PC-3 (cell line): Measurements from ENCODE around the gene ASCL1. TPM values are rescaled to one million over a fixed set of nuclear protein-coding genes. Genes with fewer than 3 reads are reported as not detected.

Source experiments
- ATAC-seq: fragments of 200-7000 bp; cut with Tn5 transposase; 2 replicates; pipeline ENCODE4 v1.9.1; 2020; ENCODE audit warnings: mild to moderate bottlenecking, moderate library complexity
- BruUV-seq: library from RNA; stranded (reverse); fragments of 400-500 nt; replicated peaks from 2 replicates; lab custom pipeline; 2021; lab: Mats Ljungman, UMichigan
- CTCF ChIA-PET: fragments of 300-600 bp; sonication (Branson Sonifier 250); formaldehyde crosslinking; loops from one replicate; lab custom pipeline; 2022; ENCODE audit warnings: antibody characterized with exemption; lab: Charles Lee
- POLR2A ChIA-PET: fragments of 300-600 bp; sonication (Branson Sonifier 250); formaldehyde crosslinking; loops from one replicate; lab custom pipeline; 2022; ENCODE audit warnings: antibody characterized with exemption; ENCODE audit not compliant: unreplicated experiment; lab: Charles Lee
- DNase-seq: peaks from one replicate; pipeline ENCODE4 v3.0.0-alpha.2; 2015
- H2AFZ ChIP-seq: fragments of 300-600 bp; sonication (generic); 2 replicates; pipeline ENCODE4 v1.6.0; 2016; ENCODE audit warnings: antibody characterized with exemption, low read length
- H3F3A ChIP-seq: fragments of 300-600 bp; sonication (generic); one replicate; pipeline ENCODE4 v1.6.0; 2017; ENCODE audit warnings: antibody characterized with exemption, low read length, control low read depth, mild to moderate bottlenecking; ENCODE audit not compliant: unreplicated experiment
- H3K27ac ChIP-seq: fragments of 300-600 bp; sonication (generic); 2 replicates; pipeline ENCODE4 v1.5.1; 2016; ENCODE audit warnings: mild to moderate bottlenecking, low read length
- H3K27me3 ChIP-seq: fragments of 300-600 bp; sonication (generic); 2 replicates; pipeline ENCODE4 v1.6.1; 2016; ENCODE audit warnings: low read length, mixed read lengths
- H3K36me3 ChIP-seq: fragments of 300-600 bp; sonication (generic); 2 replicates; pipeline ENCODE4 v1.6.1; 2016; ENCODE audit warnings: low read depth, mixed run types, low read length, mixed read lengths
- H3K4me1 ChIP-seq: fragments of 300-600 bp; sonication (generic); 2 replicates; pipeline ENCODE4 v1.5.1; 2016; ENCODE audit warnings: low read length; ENCODE audit not compliant: insufficient read depth
- H3K4me2 ChIP-seq: fragments of 300-600 bp; sonication (generic); 2 replicates; pipeline ENCODE4 v1.6.0; 2016; ENCODE audit warnings: low read length
- H3K4me3 ChIP-seq: fragments of 300-600 bp; sonication (generic); 2 replicates; pipeline ENCODE4 v1.5.1; 2016; ENCODE audit warnings: mild to moderate bottlenecking, low read length, mixed read lengths
- H3K79me2 ChIP-seq: fragments of 300-600 bp; sonication (generic); 2 replicates; pipeline ENCODE4 v1.6.1; 2017; ENCODE audit warnings: low read length, mixed read lengths
- H3K9ac ChIP-seq: fragments of 300-600 bp; sonication (generic); 2 replicates; pipeline ENCODE4 v1.6.0; 2016; ENCODE audit warnings: mild to moderate bottlenecking, low read length
- H3K9me2 ChIP-seq: fragments of 300-600 bp; sonication (generic); replicated peaks from 2 replicates; pipeline ENCODE4 v1.6.1; 2016; ENCODE audit warnings: mixed run types, low read length, mixed read lengths
- H3K9me3 ChIP-seq: fragments of 300-600 bp; sonication (generic); 2 replicates; pipeline ENCODE4 v1.6.1; 2016; ENCODE audit warnings: low read length, mixed read lengths
- H4K20me1 ChIP-seq: fragments of 300-600 bp; sonication (generic); 2 replicates; pipeline ENCODE4 v1.6.1; 2016; ENCODE audit warnings: low read length, mixed read lengths
- EZH2 ChIP-seq: fragments of 300-600 bp; sonication (generic); IDR thresholded peaks from one replicate; pipeline ENCODE4 v1.6.1; 2017; ENCODE audit warnings: antibody characterized with exemption, mild to moderate bottlenecking, low read length; ENCODE audit not compliant: unreplicated experiment
- EZH2phosphoT487 ChIP-seq: fragments of 300-600 bp; sonication (generic); IDR thresholded peaks from 2 replicates; pipeline ENCODE4 v1.6.1; 2018; ENCODE audit warnings: mild to moderate bottlenecking, antibody characterized with exemption, low read length, borderline replicate concordance
- intact Hi-C: fragments of 100-400 bp; cut with micrococcal nuclease; formaldehyde crosslinking; loops from 2 replicates; pipeline ENCODE4 v1.9.0; 2023
- total RNA-seq: library from RNA; depleted of rRNA; stranded (reverse); fragments of >200 nt; gene quantifications from 2 replicates; pipeline ENCODE4 v1.2.3, GENCODE V29; 2014
- TF ChIP-seq, protein P1 (sequence below): fragments of 300-600 bp; sonication (generic); conservative IDR thresholded peaks from 2 replicates; pipeline ENCODE4 v1.5.1; 2017; ENCODE audit warnings: antibody characterized with exemption, low read depth, mild to moderate bottlenecking, low read length

Gene ASCL1
- total RNA-seq, 1 experiment from 2014 or later: not detected

DNA sequence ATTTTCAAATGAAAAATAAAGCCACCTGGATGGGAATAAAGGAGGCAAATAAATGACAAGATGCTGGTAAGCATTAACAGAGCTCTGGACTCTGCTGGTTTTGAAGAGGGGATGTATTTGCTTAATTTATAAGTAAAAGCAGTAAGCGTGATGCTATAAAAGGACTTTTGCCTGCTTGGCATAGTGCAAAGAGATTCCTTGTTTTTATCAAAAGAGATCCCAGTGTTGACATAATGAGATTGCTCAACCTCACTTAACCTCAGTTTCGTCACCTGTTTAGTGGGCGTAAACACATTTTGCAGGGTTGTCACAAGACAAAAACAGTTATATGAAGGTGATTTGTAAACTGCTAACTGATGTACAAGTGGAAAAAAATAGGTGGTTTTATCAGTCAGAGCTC, 13.8 kb downstream of the ASCL1 start:
- H3K79me2 ChIP-seq: no peaks in the 10 kb centered on the region
- H2AFZ ChIP-seq: no peak overlapping the region
- CTCF ChIA-PET: no interaction called here
- no peak overlapping the region for H3K27ac ChIP-seq
- H3K9me3 ChIP-seq: no peaks in the 10 kb centered on the region
- no peaks in the 10 kb centered on the region for H3K9me2 ChIP-seq
- H3K27me3 ChIP-seq: peaks cover 7% of the 10 kb centered on the region
- no TSS peak for BruUV-seq
- intact Hi-C loops: no loop called here
- H3K4me1 ChIP-seq: no peaks in the 10 kb centered on the region
- no peaks in the 10 kb centered on the region for H3F3A ChIP-seq
- TF ChIP-seq, protein P1, sequence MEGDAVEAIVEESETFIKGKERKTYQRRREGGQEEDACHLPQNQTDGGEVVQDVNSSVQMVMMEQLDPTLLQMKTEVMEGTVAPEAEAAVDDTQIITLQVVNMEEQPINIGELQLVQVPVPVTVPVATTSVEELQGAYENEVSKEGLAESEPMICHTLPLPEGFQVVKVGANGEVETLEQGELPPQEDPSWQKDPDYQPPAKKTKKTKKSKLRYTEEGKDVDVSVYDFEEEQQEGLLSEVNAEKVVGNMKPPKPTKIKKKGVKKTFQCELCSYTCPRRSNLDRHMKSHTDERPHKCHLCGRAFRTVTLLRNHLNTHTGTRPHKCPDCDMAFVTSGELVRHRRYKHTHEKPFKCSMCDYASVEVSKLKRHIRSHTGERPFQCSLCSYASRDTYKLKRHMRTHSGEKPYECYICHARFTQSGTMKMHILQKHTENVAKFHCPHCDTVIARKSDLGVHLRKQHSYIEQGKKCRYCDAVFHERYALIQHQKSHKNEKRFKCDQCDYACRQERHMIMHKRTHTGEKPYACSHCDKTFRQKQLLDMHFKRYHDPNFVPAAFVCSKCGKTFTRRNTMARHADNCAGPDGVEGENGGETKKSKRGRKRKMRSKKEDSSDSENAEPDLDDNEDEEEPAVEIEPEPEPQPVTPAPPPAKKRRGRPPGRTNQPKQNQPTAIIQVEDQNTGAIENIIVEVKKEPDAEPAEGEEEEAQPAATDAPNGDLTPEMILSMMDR: no peak
- TF ChIP-seq EZH2phosphoT487 (no peak), EZH2 (no peak)
- H3K9ac ChIP-seq: no peak overlapping the region
- no peak for DNase-seq
- no peaks in the 10 kb centered on the region for H4K20me1 ChIP-seq
- no peak overlapping the region for H3K4me2 ChIP-seq
- H3K36me3 ChIP-seq: no peaks in the 10 kb centered on the region
- ATAC-seq: no peak
- POLR2A ChIA-PET: no interaction called here
- H3K4me3 ChIP-seq: no peak overlapping the region

DNA sequence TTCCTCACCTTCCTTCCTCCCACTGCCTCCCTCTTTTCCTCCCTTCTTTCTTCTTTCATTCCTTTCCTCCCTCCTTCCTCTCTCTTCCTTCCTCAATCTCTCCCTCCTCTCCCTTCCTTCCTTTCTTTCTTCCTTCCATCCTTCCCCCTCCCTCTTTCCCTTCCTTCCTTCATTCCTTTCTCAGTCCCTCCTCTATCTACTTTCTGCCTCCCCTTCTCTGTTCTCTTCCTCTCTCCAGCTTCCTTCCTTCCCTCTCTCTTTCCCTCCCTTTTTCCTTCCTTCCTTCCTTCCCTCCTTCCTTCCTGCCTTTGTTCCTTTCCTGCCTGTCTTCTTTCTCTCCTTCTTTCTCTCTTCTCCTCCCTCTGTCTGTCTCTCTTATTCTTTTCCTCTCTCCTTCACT, 16.1 kb downstream of the ASCL1 start:
- no peaks in the 10 kb centered on the region for H3K9me3 ChIP-seq
- no TSS peak for BruUV-seq
- H4K20me1 ChIP-seq: no peaks in the 10 kb centered on the region
- no peak overlapping the region for H2AFZ ChIP-seq
- no peak overlapping the region for H3K4me3 ChIP-seq
- intact Hi-C loops: no loop called here
- no peaks in the 10 kb centered on the region for H3K9me2 ChIP-seq
- no peaks in the 10 kb centered on the region for H3K79me2 ChIP-seq
- H3K27ac ChIP-seq: no peak overlapping the region
- DNase-seq (no peak), ATAC-seq (no peak)
- H3K4me1 ChIP-seq: no peaks in the 10 kb centered on the region
- ChIA-PET POLR2A (no interaction called here), CTCF (no interaction called here)
- no peak overlapping the region for H3K9ac ChIP-seq
- no peaks in the 10 kb centered on the region for H3K27me3 ChIP-seq
- H3K36me3 ChIP-seq: no peaks in the 10 kb centered on the region
- H3F3A ChIP-seq: no peaks in the 10 kb centered on the region
- TF ChIP-seq EZH2: no peak
- TF ChIP-seq, protein P1: no peak
- no peak for TF ChIP-seq EZH2phosphoT487
- no peak overlapping the region for H3K4me2 ChIP-seq

DNA sequence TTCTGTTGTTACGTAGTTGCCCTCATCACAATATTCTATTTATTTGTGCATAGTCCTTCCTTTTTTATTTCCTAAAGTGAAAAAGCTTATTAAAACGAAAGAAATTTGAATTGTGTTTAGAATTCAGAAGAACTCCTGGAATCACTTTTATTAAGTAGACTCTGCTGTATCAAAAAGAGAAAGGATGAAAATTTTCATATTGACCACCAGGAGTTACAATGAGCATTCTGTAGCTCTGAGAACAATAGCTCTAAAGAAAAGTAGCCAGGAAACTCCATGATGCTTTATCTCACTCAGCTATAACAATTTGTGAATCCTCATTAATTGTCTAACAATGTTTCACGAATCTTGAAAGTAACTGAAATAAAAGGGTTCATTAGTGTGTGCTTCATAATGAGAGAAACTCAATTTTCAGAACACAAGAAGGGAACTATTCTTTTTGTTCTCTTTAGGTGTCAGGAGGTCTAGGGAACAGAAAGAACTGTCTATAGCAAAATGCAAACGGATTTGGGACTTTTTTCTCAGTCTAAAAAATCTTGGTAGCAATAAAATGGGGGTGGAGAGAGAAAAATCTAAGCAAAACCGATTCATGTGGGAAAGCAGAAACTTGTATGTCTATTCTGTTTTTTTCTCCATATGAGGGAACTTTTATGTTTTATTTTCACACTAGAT, 19.3 kb downstream of the ASCL1 start:
- no peak overlapping the region for H3K9ac ChIP-seq
- no TSS peak for BruUV-seq
- CTCF ChIA-PET: no interaction called here
- 0 out of 2 replicates have a peak, but pooled peaks cover 2% of the 10 kb centered on the region for H3K27me3 ChIP-seq
- no peak for DNase-seq
- H3F3A ChIP-seq: no peaks in the 10 kb centered on the region
- H3K36me3 ChIP-seq: no peaks in the 10 kb centered on the region
- no peak overlapping the region for H3K27ac ChIP-seq
- POLR2A ChIA-PET: no interaction called here
- no peaks in the 10 kb centered on the region for H3K9me3 ChIP-seq
- no peaks in the 10 kb centered on the region for H3K79me2 ChIP-seq
- H3K9me2 ChIP-seq: no peaks in the 10 kb centered on the region
- H3K4me1 ChIP-seq: no peaks in the 10 kb centered on the region
- H3K4me3 ChIP-seq: no peak overlapping the region
- TF ChIP-seq, protein P1: 0 out of 2 replicates have a peak, but pooled peaks have one; percentile 19
- no peak for TF ChIP-seq EZH2
- no peak for TF ChIP-seq EZH2phosphoT487
- H3K4me2 ChIP-seq: no peak overlapping the region
- no peaks in the 10 kb centered on the region for H4K20me1 ChIP-seq
- no peak for ATAC-seq
- intact Hi-C loops: no loop called here
- no peak overlapping the region for H2AFZ ChIP-seq
